ENCODE results near the gene GTPBP3. TPM values are rescaled to one million over a fixed set of nuclear protein-coding genes. Genes with fewer than 3 reads are reported as not detected.

Gene GTPBP3
- total and polyA plus RNA-seq, 2 of the 13 experiments (the other 11 are each of a cell fraction or from before 2014, with no cell fraction given): 17.5 to 30.0 TPM

DNA sequence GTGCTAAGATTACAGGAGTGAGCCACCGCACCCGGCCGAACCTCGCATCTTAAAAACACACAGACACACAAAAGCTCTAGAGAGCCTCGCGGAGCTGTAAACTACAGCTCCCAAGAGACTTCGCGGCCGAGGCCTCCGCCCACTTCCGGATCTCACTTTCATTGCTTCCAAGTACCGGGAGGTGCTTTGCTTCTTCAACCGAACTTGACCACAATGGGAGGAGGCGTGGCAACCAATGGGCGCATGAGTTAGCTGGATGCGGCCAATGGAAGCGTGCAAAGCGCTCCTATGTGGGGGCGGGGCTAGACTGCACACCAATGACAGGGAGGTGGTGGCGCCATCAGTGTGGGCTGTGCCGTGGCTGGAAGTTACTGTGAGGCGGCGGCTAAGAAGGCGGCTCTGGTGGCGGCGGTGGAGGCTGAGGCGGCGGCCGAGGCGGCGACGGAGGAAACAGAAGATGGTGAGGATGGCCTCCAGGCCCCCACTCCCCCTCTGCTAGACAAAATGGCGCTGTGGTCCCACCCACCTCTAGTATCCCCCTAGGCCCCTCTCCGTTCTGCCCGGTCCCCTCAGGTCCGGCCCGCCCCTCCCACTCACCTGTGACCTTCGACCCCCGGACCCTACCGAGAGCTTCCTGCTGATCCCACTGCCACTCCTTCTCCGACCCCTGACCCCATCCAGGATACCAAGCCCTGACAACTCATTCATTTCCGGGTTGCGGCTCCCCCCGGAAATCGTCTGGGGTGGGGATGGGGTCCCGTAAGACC, 28.0 kb upstream of the GTPBP3 start, which contains the start of gene DDA1 (continued):
- TF ChIP-seq, protein P1, sequence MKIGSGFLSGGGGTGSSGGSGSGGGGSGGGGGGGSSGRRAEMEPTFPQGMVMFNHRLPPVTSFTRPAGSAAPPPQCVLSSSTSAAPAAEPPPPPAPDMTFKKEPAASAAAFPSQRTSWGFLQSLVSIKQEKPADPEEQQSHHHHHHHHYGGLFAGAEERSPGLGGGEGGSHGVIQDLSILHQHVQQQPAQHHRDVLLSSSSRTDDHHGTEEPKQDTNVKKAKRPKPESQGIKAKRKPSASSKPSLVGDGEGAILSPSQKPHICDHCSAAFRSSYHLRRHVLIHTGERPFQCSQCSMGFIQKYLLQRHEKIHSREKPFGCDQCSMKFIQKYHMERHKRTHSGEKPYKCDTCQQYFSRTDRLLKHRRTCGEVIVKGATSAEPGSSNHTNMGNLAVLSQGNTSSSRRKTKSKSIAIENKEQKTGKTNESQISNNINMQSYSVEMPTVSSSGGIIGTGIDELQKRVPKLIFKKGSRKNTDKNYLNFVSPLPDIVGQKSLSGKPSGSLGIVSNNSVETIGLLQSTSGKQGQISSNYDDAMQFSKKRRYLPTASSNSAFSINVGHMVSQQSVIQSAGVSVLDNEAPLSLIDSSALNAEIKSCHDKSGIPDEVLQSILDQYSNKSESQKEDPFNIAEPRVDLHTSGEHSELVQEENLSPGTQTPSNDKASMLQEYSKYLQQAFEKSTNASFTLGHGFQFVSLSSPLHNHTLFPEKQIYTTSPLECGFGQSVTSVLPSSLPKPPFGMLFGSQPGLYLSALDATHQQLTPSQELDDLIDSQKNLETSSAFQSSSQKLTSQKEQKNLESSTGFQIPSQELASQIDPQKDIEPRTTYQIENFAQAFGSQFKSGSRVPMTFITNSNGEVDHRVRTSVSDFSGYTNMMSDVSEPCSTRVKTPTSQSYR (CRISPR knock-in tag; IDR thresholded peaks at IDR 0.05; ENCODE audit: borderline replicate concordance): no peak
- 0 out of 2 replicates have a peak, but pooled peaks have one; percentile 25 for TF ChIP-seq ETV6 (CRISPR knock-in tag; conservative IDR thresholded peaks at IDR 0.05)
- peak; percentile 76 for TF ChIP-seq POLR2AphosphoS5 (IDR thresholded peaks at IDR 0.05; ENCODE audit: low read depth, low read length)
- TF ChIP-seq PHF20 (CRISPR knock-in tag; IDR thresholded peaks at IDR 0.05): peak; percentile 84
- TF ChIP-seq TGIF2 (CRISPR knock-in tag; IDR thresholded peaks at IDR 0.05): no peak
- no peak for TF ChIP-seq ESRRA (CRISPR knock-in tag; IDR thresholded peaks at IDR 0.05; ENCODE audit: low read depth)
- 0 out of 2 replicates have a peak, but pooled peaks have one; percentile 6 for TF ChIP-seq PHF21A (CRISPR knock-in tag; IDR thresholded peaks at IDR 0.05)
- TF ChIP-seq SP4 (CRISPR knock-in tag; IDR thresholded peaks at IDR 0.05): peak; percentile 93
- TF ChIP-seq KLF16 (CRISPR knock-in tag; IDR thresholded peaks at IDR 0.05): peak in 1 of 2 experiments; percentile 67; a peak in 2 of 4 replicates
- TF ChIP-seq ARHGAP35 (CRISPR knock-in tag; IDR thresholded peaks at IDR 0.05; ENCODE audit: borderline replicate concordance): no peak; the same call in 1 of the 2 replicates
- TF ChIP-seq, protein P2, sequence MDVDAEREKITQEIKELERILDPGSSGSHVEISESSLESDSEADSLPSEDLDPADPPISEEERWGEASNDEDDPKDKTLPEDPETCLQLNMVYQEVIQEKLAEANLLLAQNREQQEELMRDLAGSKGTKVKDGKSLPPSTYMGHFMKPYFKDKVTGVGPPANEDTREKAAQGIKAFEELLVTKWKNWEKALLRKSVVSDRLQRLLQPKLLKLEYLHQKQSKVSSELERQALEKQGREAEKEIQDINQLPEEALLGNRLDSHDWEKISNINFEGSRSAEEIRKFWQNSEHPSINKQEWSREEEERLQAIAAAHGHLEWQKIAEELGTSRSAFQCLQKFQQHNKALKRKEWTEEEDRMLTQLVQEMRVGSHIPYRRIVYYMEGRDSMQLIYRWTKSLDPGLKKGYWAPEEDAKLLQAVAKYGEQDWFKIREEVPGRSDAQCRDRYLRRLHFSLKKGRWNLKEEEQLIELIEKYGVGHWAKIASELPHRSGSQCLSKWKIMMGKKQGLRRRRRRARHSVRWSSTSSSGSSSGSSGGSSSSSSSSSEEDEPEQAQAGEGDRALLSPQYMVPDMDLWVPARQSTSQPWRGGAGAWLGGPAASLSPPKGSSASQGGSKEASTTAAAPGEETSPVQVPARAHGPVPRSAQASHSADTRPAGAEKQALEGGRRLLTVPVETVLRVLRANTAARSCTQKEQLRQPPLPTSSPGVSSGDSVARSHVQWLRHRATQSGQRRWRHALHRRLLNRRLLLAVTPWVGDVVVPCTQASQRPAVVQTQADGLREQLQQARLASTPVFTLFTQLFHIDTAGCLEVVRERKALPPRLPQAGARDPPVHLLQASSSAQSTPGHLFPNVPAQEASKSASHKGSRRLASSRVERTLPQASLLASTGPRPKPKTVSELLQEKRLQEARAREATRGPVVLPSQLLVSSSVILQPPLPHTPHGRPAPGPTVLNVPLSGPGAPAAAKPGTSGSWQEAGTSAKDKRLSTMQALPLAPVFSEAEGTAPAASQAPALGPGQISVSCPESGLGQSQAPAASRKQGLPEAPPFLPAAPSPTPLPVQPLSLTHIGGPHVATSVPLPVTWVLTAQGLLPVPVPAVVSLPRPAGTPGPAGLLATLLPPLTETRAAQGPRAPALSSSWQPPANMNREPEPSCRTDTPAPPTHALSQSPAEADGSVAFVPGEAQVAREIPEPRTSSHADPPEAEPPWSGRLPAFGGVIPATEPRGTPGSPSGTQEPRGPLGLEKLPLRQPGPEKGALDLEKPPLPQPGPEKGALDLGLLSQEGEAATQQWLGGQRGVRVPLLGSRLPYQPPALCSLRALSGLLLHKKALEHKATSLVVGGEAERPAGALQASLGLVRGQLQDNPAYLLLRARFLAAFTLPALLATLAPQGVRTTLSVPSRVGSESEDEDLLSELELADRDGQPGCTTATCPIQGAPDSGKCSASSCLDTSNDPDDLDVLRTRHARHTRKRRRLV (CRISPR knock-in tag; IDR thresholded peaks at IDR 0.05): peak; percentile 73; the same call in 1 of the 2 replicates
- TF ChIP-seq ZNF263 (CRISPR knock-in tag; IDR thresholded peaks at IDR 0.05): no peak
- TF ChIP-seq SAP130 (CRISPR knock-in tag; IDR thresholded peaks at IDR 0.05; ENCODE audit: low read depth): peak; percentile 80
- TF ChIP-seq, protein P3, sequence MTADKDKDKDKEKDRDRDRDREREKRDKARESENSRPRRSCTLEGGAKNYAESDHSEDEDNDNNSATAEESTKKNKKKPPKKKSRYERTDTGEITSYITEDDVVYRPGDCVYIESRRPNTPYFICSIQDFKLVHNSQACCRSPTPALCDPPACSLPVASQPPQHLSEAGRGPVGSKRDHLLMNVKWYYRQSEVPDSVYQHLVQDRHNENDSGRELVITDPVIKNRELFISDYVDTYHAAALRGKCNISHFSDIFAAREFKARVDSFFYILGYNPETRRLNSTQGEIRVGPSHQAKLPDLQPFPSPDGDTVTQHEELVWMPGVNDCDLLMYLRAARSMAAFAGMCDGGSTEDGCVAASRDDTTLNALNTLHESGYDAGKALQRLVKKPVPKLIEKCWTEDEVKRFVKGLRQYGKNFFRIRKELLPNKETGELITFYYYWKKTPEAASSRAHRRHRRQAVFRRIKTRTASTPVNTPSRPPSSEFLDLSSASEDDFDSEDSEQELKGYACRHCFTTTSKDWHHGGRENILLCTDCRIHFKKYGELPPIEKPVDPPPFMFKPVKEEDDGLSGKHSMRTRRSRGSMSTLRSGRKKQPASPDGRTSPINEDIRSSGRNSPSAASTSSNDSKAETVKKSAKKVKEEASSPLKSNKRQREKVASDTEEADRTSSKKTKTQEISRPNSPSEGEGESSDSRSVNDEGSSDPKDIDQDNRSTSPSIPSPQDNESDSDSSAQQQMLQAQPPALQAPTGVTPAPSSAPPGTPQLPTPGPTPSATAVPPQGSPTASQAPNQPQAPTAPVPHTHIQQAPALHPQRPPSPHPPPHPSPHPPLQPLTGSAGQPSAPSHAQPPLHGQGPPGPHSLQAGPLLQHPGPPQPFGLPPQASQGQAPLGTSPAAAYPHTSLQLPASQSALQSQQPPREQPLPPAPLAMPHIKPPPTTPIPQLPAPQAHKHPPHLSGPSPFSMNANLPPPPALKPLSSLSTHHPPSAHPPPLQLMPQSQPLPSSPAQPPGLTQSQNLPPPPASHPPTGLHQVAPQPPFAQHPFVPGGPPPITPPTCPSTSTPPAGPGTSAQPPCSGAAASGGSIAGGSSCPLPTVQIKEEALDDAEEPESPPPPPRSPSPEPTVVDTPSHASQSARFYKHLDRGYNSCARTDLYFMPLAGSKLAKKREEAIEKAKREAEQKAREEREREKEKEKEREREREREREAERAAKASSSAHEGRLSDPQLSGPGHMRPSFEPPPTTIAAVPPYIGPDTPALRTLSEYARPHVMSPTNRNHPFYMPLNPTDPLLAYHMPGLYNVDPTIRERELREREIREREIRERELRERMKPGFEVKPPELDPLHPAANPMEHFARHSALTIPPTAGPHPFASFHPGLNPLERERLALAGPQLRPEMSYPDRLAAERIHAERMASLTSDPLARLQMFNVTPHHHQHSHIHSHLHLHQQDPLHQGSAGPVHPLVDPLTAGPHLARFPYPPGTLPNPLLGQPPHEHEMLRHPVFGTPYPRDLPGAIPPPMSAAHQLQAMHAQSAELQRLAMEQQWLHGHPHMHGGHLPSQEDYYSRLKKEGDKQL (CRISPR knock-in tag; IDR thresholded peaks at IDR 0.05; ENCODE audit: low read depth): no peak
- TF ChIP-seq ARNTL (CRISPR knock-in tag; IDR thresholded peaks at IDR 0.05): peak; percentile 30; the same call in 1 of the 2 replicates
- TF ChIP-seq HOXA9 (CRISPR knock-in tag; IDR thresholded peaks at IDR 0.05; ENCODE audit: borderline replicate concordance): no peak
